Coronary artery (tissue), 2 donors: ENCODE results near the gene LOXHD1.

ENCODE experiments used
- DNase-seq: peaks from one replicate; pipeline ENCODE4 v3.0.0-alpha.2; 2017; ENCODE audit warnings: low spot score
- H3K27ac ChIP-seq, 2 donors: fragments of 200-600 bp; sonication (generic); one replicate each; pipeline ENCODE4 v1.5.1; 2016 to 2019
- H3K4me3 ChIP-seq: fragments of 200-600 bp; sonication (generic); 2 replicates; pipeline ENCODE4 v1.5.1; 2016; ENCODE audit warnings: mild to moderate bottlenecking, moderate library complexity
- CTCF ChIP-seq: fragments of 200-600 bp; sonication (generic); IDR thresholded peaks from one replicate; pipeline ENCODE4 v1.5.1; 2019; ENCODE audit warnings: antibody characterized with exemption

LOXHD1 gene

GRCh38 chr18:46659484-46659883 lies 2.5 kb upstream of the LOXHD1 start:
- H3K4me3 ChIP-seq = no peak overlapping the region
- no peak overlapping the region for H3K27ac ChIP-seq
- no peak for DNase-seq
- TF ChIP-seq CTCF = no peak

GRCh38 chr18:46656326-46657114 lies 500 bp downstream of the LOXHD1 start:
- Histone ChIP-seq H3K4me3 (no peak overlapping the region), H3K27ac (no peak overlapping the region)
- no peak for TF ChIP-seq CTCF
- no peak for DNase-seq

DNA sequence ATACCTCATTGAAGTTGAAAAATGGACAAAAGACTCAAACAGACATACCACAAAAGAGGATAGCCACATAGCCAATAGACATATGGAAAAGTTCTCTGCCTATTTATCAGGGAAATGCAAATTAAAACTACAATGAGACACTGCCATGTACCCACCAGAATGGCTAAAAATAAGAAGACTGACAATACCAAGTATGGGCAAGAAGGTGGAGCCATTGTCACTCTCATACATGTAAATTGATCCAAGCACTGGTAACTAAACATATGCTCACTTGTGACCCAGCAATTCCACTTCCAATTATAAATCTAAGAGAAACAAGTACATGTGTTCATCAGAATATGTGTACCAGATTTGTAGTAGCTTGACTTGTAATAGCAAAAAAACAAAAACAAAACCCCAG lies 4.6 kb downstream of the LOXHD1 start:
- no peak overlapping the region for H3K4me3 ChIP-seq
- no peak overlapping the region for H3K27ac ChIP-seq
- no peak for TF ChIP-seq CTCF
- DNase-seq = no peak

DNA sequence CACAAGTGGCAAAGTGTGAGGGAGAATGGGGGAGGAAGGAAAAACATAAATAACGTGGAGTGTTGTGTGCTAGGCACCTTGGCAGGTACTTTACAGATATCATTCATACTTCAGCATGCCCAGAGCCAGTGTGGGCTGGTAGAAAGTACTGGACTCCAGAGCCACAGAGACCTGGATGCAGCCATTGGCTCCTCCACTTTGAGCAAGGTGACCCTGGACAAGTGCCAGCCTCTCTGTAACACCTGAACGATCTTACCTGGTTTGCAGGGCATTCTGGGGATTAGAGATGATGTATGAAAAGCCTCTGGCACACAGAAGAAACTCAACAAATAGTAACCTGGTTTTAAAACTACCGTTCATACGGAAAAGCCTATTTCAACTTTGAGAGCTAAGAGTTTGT lies 6.3 kb downstream of the LOXHD1 start:
- no peak for DNase-seq
- Histone ChIP-seq H3K27ac (no peak overlapping the region), H3K4me3 (no peak overlapping the region)
- TF ChIP-seq CTCF = no peak

- DNase-seq = no peak
- Histone ChIP-seq H3K27ac (no peak overlapping the region), H3K4me3 (no peak overlapping the region)
- TF ChIP-seq CTCF = no peak
Observed at GRCh38 chr18:46649071-46649862, 7.8 kb downstream of the LOXHD1 start.

DNA sequence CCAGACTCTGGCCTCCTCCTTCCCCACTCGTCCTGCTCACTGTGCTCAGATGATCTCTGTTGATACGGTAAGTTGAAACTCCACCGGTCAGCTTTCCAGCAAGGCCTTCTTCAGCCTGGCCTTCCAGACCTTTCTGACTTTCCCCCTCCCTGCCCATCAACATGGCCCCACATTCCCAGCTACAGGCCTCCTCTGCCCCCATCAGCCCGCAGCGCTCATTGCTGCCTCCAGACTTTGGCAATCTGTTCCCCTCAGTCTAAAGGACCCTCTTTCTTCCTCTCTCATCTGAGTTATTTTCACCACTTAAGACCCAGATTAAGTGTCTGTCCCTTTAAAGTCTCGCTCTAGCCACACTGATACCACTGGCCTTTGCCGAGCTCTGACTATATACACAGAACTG lies 10.6 kb downstream of the LOXHD1 start:
- no peak for DNase-seq
- TF ChIP-seq CTCF = no peak
- Histone ChIP-seq H3K4me3 (no peak overlapping the region), H3K27ac (no peak overlapping the region)

DNA sequence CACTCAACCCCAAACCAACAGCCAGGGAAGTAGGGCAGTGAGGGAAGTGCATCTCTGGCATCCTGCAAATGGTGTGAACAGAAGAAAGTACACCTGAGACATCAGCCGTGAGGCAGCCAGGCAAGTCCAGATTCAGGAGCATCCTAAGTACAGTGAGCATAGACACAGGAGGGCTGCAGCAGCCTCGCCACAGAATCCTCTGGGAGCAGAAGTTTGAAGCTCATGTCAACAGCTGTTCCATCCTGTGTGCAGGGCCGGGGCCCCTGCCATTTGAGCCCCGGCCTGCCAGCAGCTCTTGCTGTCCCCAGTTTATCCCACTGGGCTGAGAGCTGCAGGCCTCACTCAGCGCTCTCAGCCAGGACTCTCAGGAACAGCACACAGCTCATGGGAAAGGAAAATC lies 14.5 kb downstream of the LOXHD1 start:
- DNase-seq = no peak
- Histone ChIP-seq H3K4me3 (no peak overlapping the region), H3K27ac (no peak overlapping the region)
- TF ChIP-seq CTCF = no peak
